SH-SY5Y (cell line): Measurements from ENCODE around the gene CAPN5.

Experiments
- GATA2 ChIP-seq: IDR thresholded peaks from 2 replicates; pipeline ENCODE4 v1.6.1; 2011; ENCODE audit warnings: mild to moderate bottlenecking, low read depth, low read length
- GATA3 ChIP-seq: IDR thresholded peaks from 2 replicates; pipeline ENCODE4 v1.6.1; 2011; ENCODE audit warnings: low read depth, mild to moderate bottlenecking, low read length, moderate library complexity

- TF ChIP-seq GATA2 (no peak), GATA3 (no peak)
Measured at GRCh38 chr11:77055101-77055561, 11.6 kb upstream of the CAPN5 start.
